Upper lobe of left lung (tissue), 6 donors: ENCODE measurements around the gene HEXA. TPM values are rescaled to one million over a fixed set of nuclear protein-coding genes. Genes with fewer than 3 reads are reported as not detected.
"Not testable (repeated sequence)": the region's sequence is repeated elsewhere in the genome, so short reads cannot be mapped to it uniquely, and the experiment has no call there.

Experiments
- ATAC-seq, 2 donors: fragments of 200-7000 bp; cut with Tn5 transposase; one replicate each; pipeline ENCODE4 v1.9.1; 2022; ENCODE audit warnings: mild to moderate bottlenecking in 2 of 2, moderate library complexity in 2 of 2; ENCODE audit not compliant: low FRiP score in 2 of 2
- DNase-seq, 2 donors: peaks; one replicate each; pipeline ENCODE4 v3.0.0-alpha.2; 2019 to 2020
- H3K27ac ChIP-seq, 4 donors: fragments of 200-600 bp; sonication (generic); one replicate each; pipeline ENCODE4 v1.5.1; 2016 to 2019
- H3K27me3 ChIP-seq, 4 donors: fragments of 200-600 bp; sonication (generic); one replicate each; pipeline ENCODE4 v1.5.1; 2017 to 2019
- H3K36me3 ChIP-seq, 4 donors: fragments of 200-600 bp; sonication (generic); one replicate each; pipeline ENCODE4 v1.5.1; 2016 to 2019
- H3K4me1 ChIP-seq, 4 donors: fragments of 200-600 bp; sonication (generic); one replicate each; pipeline ENCODE4 v1.5.1; 2018 to 2019
- H3K4me3 ChIP-seq, 4 donors: fragments of 200-600 bp; sonication (generic); one replicate each; pipeline ENCODE4 v1.5.1; 2017 to 2019; ENCODE audit warnings: mild to moderate bottlenecking in 2 of 4, moderate library complexity in 1 of 4
- H3K9me3 ChIP-seq, 4 donors: fragments of 200-600 bp; sonication (generic); one replicate each; pipeline ENCODE4 v1.5.1; 2018 to 2019
- CTCF ChIP-seq, 6 experiments: fragments of 450-650 bp in 4 of 6; fragments of 200-600 bp in 2 of 6; sonication (generic) in 2 of 6; IDR thresholded peaks; one replicate each; pipeline ENCODE4 v1.5.1; 2016 to 2019; ENCODE audit warnings: antibody characterized with exemption in 6 of 6
- EP300 ChIP-seq, 4 donors: sonication (generic); formaldehyde crosslinking; IDR thresholded peaks; one replicate each; pipeline ENCODE4 v1.5.1; 2017; ENCODE audit warnings: antibody characterized with exemption in 4 of 4, control low read depth in 2 of 4
- POLR2A ChIP-seq, 4 donors: fragments of 450-650 bp; IDR thresholded peaks; one replicate each; pipeline ENCODE4 v1.5.1; 2016 to 2017; ENCODE audit warnings: antibody characterized with exemption in 4 of 4, mild to moderate bottlenecking in 2 of 4
- POLR2AphosphoS5 ChIP-seq, 2 donors: sonication (generic); formaldehyde crosslinking; IDR thresholded peaks; one replicate each; pipeline ENCODE4 v1.5.1; 2017; ENCODE audit warnings: antibody characterized with exemption in 2 of 2
- WGBS, 2 donors: methylation state at CpG; one replicate each; pipeline ENCODE4 v1.1.5; 2017 to 2018; 5-methylcytosine and 5-hydroxymethylcytosine counted together
- total RNA-seq, 6 donors: library from RNA; depleted of rRNA in 4 of 6; stranded (reverse); fragments of >200 nt in 4 of 6; gene quantifications; one replicate each; pipeline versions ENCODE4 v1.1.0 to v1.2.1, GENCODE V29; 2016 to 2021
- donor health status: DM: no; HTN: no; CAD: no; lungs with moderate emphysema.
- donor health status: DM: no; HTN: yes; CAD: no; lungs with severe emphysema.

The HEXA gene
- total RNA-seq: 100 to 1,000 TPM in 5 of 6 donors, 10 to 100 TPM in 1; 80.5 to 256 (median 149) TPM

GRCh38 chr15:72375846-72376581 lies at the start of gene HEXA:
Gene HEXA (minus strand): TSS chr15:72376014. CDS start chr15:72375972, 42 bp downstream.
- 0% methylated on average over 17 to 22 of the region's 50 CpGs for WGBS, 2 donors
- H3K4me1 ChIP-seq: peaks cover 30 to 54% (median 37%) of the 10 kb centered on the region in 4 donors
- no peaks in the 10 kb centered on the region for H3K36me3 ChIP-seq
- H3K9me3 ChIP-seq: no peaks in the 10 kb centered on the region
- ATAC-seq (peak; percentile 96 to 97), DNase-seq (peak; percentile 94 to 99)
- H3K27ac ChIP-seq: peak within 1 kb of the TSS; percentile 93 to 96 (median 94)
- no peaks in the 10 kb centered on the region for H3K27me3 ChIP-seq
- TF ChIP-seq POLR2AphosphoS5 (IDR thresholded peaks at IDR 0.05): peak; percentile 97 to 98
- peak; percentile 47 to 92 (median 78) for TF ChIP-seq POLR2A (IDR thresholded peaks at IDR 0.05)
- TF ChIP-seq CTCF (IDR thresholded peaks at IDR 0.05): peak in 3 of 6 experiments; percentile 37 to 42 (median 40)
- peak in 1 of 4 donors; percentile 97 for TF ChIP-seq EP300 (IDR thresholded peaks at IDR 0.05)
- peak within 1 kb of the TSS; percentile 73 to 81 (median 75) for H3K4me3 ChIP-seq

GRCh38 chr15:72423256-72423655 lies 47.4 kb upstream of the HEXA start:
- ATAC-seq: no peak
- 65 to 87% methylated on average over 2 of the region's 2 CpGs for WGBS, 2 donors
- H3K27me3 ChIP-seq: no peaks in the 10 kb centered on the region
- no peak overlapping the region for H3K4me3 ChIP-seq
- H3K27ac ChIP-seq: no peak overlapping the region
- TF ChIP-seq EP300 (IDR thresholded peaks at IDR 0.05) (no peak), POLR2A (IDR thresholded peaks at IDR 0.05) (no peak), CTCF (IDR thresholded peaks at IDR 0.05) (no peak), POLR2AphosphoS5 (IDR thresholded peaks at IDR 0.05) (no peak)
- no peaks in the 10 kb centered on the region for H3K4me1 ChIP-seq
- H3K9me3 ChIP-seq: peaks cover 0 to 5% (median 0%) of the 10 kb centered on the region in 4 donors
- no peak for DNase-seq
- H3K36me3 ChIP-seq: no peaks in the 10 kb centered on the region

GRCh38 chr15:72421484-72421883 lies 45.7 kb upstream of the HEXA start:
- H3K27ac ChIP-seq: no peak overlapping the region
- peaks cover 0 to 5% (median 0%) of the 10 kb centered on the region in 4 donors for H3K9me3 ChIP-seq
- H3K4me1 ChIP-seq: no peaks in the 10 kb centered on the region
- no peak for DNase-seq
- H3K36me3 ChIP-seq: no peaks in the 10 kb centered on the region
- ATAC-seq: no peak
- H3K4me3 ChIP-seq: no peak overlapping the region
- no peak for TF ChIP-seq POLR2AphosphoS5 (IDR thresholded peaks at IDR 0.05)
- TF ChIP-seq EP300 (IDR thresholded peaks at IDR 0.05): no peak
- no peak for TF ChIP-seq CTCF (IDR thresholded peaks at IDR 0.05)
- H3K27me3 ChIP-seq: no peaks in the 10 kb centered on the region
- 60 to 76% methylated on average over 1 of the region's 1 CpG for WGBS, 2 donors

GRCh38 chr15:72420576-72420975 lies 44.8 kb upstream of the HEXA start:
- DNase-seq (no peak), ATAC-seq (no peak)
- WGBS, 2 donors: 57 to 61% methylated on average over 2 of the region's 2 CpGs
- no peak overlapping the region for H3K27ac ChIP-seq
- no peaks in the 10 kb centered on the region for H3K36me3 ChIP-seq
- H3K9me3 ChIP-seq: peaks cover 0 to 5% (median 0%) of the 10 kb centered on the region in 4 donors
- no peaks in the 10 kb centered on the region for H3K4me1 ChIP-seq
- no peak for TF ChIP-seq CTCF (IDR thresholded peaks at IDR 0.05)
- TF ChIP-seq EP300 (IDR thresholded peaks at IDR 0.05): no peak
- TF ChIP-seq POLR2A (IDR thresholded peaks at IDR 0.05): no peak
- TF ChIP-seq POLR2AphosphoS5 (IDR thresholded peaks at IDR 0.05): no peak
- no peak overlapping the region for H3K4me3 ChIP-seq
- no peaks in the 10 kb centered on the region for H3K27me3 ChIP-seq

GRCh38 chr15:72419768-72420167 lies 44.0 kb upstream of the HEXA start:
- not testable (repeated sequence) for H3K27ac ChIP-seq, DNase-seq, H3K36me3 ChIP-seq, H3K4me1 ChIP-seq, ATAC-seq, H3K4me3 ChIP-seq, H3K9me3 ChIP-seq, H3K27me3 ChIP-seq
- WGBS, 2 donors: 88 to 90% methylated on average over 3 of the region's 3 CpGs
